Neural progenitor cell (in vitro differentiated cells): ENCODE data around the gene OPCML. TPM values are rescaled to one million over a fixed set of nuclear protein-coding genes. Genes with fewer than 3 reads are reported as not detected.

ENCODE experiments used
- DNase-seq: peaks from one replicate; pipeline ENCODE4 v3.0.0-alpha.2; 2016; ENCODE audit warnings: low spot score
- H2AFZ ChIP-seq: fragments of 200-600 bp; sonication (generic); replicated peaks from 2 replicates; pipeline ENCODE4 v1.6.1; 2016; ENCODE audit warnings: antibody characterized with exemption
- H3F3A ChIP-seq: fragments of 200-600 bp; sonication (generic); 2 replicates; pipeline ENCODE4 v1.6.1; 2016; ENCODE audit warnings: antibody characterized with exemption, low read depth
- H3K27ac ChIP-seq: fragments of 200-600 bp; sonication (generic); 2 replicates; pipeline ENCODE4 v1.5.1; 2016; ENCODE audit warnings: mild to moderate bottlenecking
- H3K27me3 ChIP-seq: fragments of 200-600 bp; sonication (generic); 2 replicates; pipeline ENCODE4 v1.6.1; 2016; ENCODE audit warnings: mild to moderate bottlenecking, moderate library complexity
- H3K36me3 ChIP-seq: fragments of 200-600 bp; sonication (generic); 2 replicates; pipeline ENCODE4 v1.5.1; 2016
- H3K4me1 ChIP-seq: fragments of 200-600 bp; sonication (generic); 2 replicates; pipeline ENCODE4 v1.6.1; 2016; ENCODE audit warnings: mixed run types
- H3K4me2 ChIP-seq: fragments of 200-600 bp; sonication (generic); 2 replicates; pipeline ENCODE4 v1.6.1; 2016
- H3K4me3 ChIP-seq: fragments of 200-600 bp; sonication (generic); 2 replicates; pipeline ENCODE4 v1.5.1; 2016
- H3K79me2 ChIP-seq: fragments of 200-600 bp; sonication (generic); 2 replicates; pipeline ENCODE4 v1.6.1; 2016; ENCODE audit warnings: low read depth
- H3K9ac ChIP-seq: fragments of 200-600 bp; sonication (generic); 2 replicates; pipeline ENCODE4 v1.6.1; 2016
- H3K9me3 ChIP-seq: fragments of 200-600 bp; sonication (generic); 2 replicates; pipeline ENCODE4 v1.5.1; 2016; ENCODE audit warnings: low read depth
- H4K20me1 ChIP-seq: fragments of 200-600 bp; sonication (generic); 2 replicates; pipeline ENCODE4 v1.6.1; 2016; ENCODE audit warnings: low read depth
- H3K27ac Mint-ChIP-seq: 3 replicates; pipeline ENCODE4 v1.8.0; 2021; ENCODE audit warnings: mixed read lengths
- H3K27me3 Mint-ChIP-seq: 2 replicates; pipeline ENCODE4 v1.8.0; 2022; ENCODE audit warnings: low read depth, mild to moderate bottlenecking, inconsistent platforms, moderate library complexity, mixed read lengths; ENCODE audit not compliant: insufficient read depth
- H3K36me3 Mint-ChIP-seq: 3 replicates; pipeline ENCODE4 v1.8.0; 2021; ENCODE audit warnings: mixed read lengths
- H3K4me1 Mint-ChIP-seq: 3 replicates; pipeline ENCODE4 v1.8.0; 2021; ENCODE audit warnings: mixed read lengths
- H3K4me3 Mint-ChIP-seq: 3 replicates; pipeline ENCODE4 v1.8.0; 2021; ENCODE audit warnings: mild to moderate bottlenecking, moderate library complexity, mixed read lengths
- H3K9me3 Mint-ChIP-seq: 3 replicates; pipeline ENCODE4 v1.8.0; 2020; ENCODE audit warnings: mixed read lengths
- CTCF ChIP-seq: fragments of 200-600 bp; sonication (generic); IDR thresholded peaks from 2 replicates; pipeline ENCODE4 v1.5.1; 2017; ENCODE audit warnings: antibody characterized with exemption, mild to moderate bottlenecking
- EZH2 ChIP-seq: fragments of 200-600 bp; sonication (generic); IDR thresholded peaks from 2 replicates; pipeline ENCODE4 v1.6.1; 2017; ENCODE audit warnings: antibody characterized with exemption, mild to moderate bottlenecking, moderate library complexity
- EZH2phosphoT487 ChIP-seq: fragments of 200-600 bp; sonication (generic); IDR thresholded peaks from 2 replicates; pipeline ENCODE4 v1.6.1; 2017; ENCODE audit warnings: antibody characterized with exemption
- total RNA-seq: library from RNA; depleted of rRNA; stranded (reverse); fragments of >200 nt; gene quantifications from 2 replicates; pipeline ENCODE4 v1.2.3, GENCODE V29; 2015; ENCODE audit warnings: low replicate concordance

The OPCML gene
- total RNA-seq, 1 donor from 2014 or later: 0.02 TPM

- Histone ChIP-seq H3K4me3 (no peak overlapping the region), H3K9ac (no peak overlapping the region), H2AFZ (no peak overlapping the region), H3K4me2 (no peak overlapping the region), H3K27me3 (no peaks in the 10 kb centered on the region), H4K20me1 (no peaks in the 10 kb centered on the region), H3F3A (no peaks in the 10 kb centered on the region), H3K79me2 (no peaks in the 10 kb centered on the region), H3K9me3 (no peaks in the 10 kb centered on the region), H3K4me1 (peaks cover 4% of the 10 kb centered on the region), H3K27ac (no peak overlapping the region), H3K36me3 (no peaks in the 10 kb centered on the region)
- H3K4me3 Mint-ChIP-seq: no peak overlapping the region
- no peak overlapping the region for H3K27ac Mint-ChIP-seq
- H3K36me3 Mint-ChIP-seq: no peaks in the 10 kb centered on the region
- no peak for TF ChIP-seq EZH2phosphoT487
- no peak for TF ChIP-seq EZH2
- no peak for TF ChIP-seq CTCF
- no peaks in the 10 kb centered on the region for H3K9me3 Mint-ChIP-seq
- peaks cover 4% of the 10 kb centered on the region for H3K4me1 Mint-ChIP-seq
- no peak for DNase-seq
- no peaks in the 10 kb centered on the region for H3K27me3 Mint-ChIP-seq
Observed at GRCh38 chr11:133137939-133138338, 394.4 kb downstream of the OPCML start.

GRCh38 chr11:133137270-133137669 is 395.0 kb downstream of the OPCML start:
- no peak overlapping the region for H2AFZ ChIP-seq
- H3K9me3 ChIP-seq: no peaks in the 10 kb centered on the region
- H3K79me2 ChIP-seq: no peaks in the 10 kb centered on the region
- no peaks in the 10 kb centered on the region for H3K36me3 ChIP-seq
- DNase-seq: no peak
- no peaks in the 10 kb centered on the region for H4K20me1 ChIP-seq
- H3K36me3 Mint-ChIP-seq: no peaks in the 10 kb centered on the region
- no peaks in the 10 kb centered on the region for H3F3A ChIP-seq
- H3K4me3 ChIP-seq: no peak overlapping the region
- no peak overlapping the region for H3K27ac Mint-ChIP-seq
- no peak overlapping the region for H3K9ac ChIP-seq
- no peak for TF ChIP-seq CTCF
- H3K4me1 ChIP-seq: peaks cover 4% of the 10 kb centered on the region
- H3K27me3 ChIP-seq: no peaks in the 10 kb centered on the region
- H3K4me1 Mint-ChIP-seq: peaks cover 4% of the 10 kb centered on the region
- H3K27ac ChIP-seq: no peak overlapping the region
- no peak overlapping the region for H3K4me2 ChIP-seq
- no peaks in the 10 kb centered on the region for H3K9me3 Mint-ChIP-seq
- no peaks in the 10 kb centered on the region for H3K27me3 Mint-ChIP-seq
- H3K4me3 Mint-ChIP-seq: no peak overlapping the region

- Histone ChIP-seq H3K4me3 (no peak overlapping the region), H3K79me2 (no peaks in the 10 kb centered on the region), H3F3A (no peaks in the 10 kb centered on the region), H3K4me1 (peaks cover 4% of the 10 kb centered on the region), H3K27me3 (no peaks in the 10 kb centered on the region), H4K20me1 (no peaks in the 10 kb centered on the region), H3K9ac (no peak overlapping the region), H3K36me3 (no peaks in the 10 kb centered on the region), H3K27ac (no peak overlapping the region), H3K4me2 (peak overlapping the region; percentile 31), H2AFZ (peak overlapping the region; percentile 39), H3K9me3 (no peaks in the 10 kb centered on the region)
- Mint-ChIP-seq H3K36me3 (no peaks in the 10 kb centered on the region), H3K9me3 (no peaks in the 10 kb centered on the region), H3K27me3 (no peaks in the 10 kb centered on the region), H3K27ac (no peak overlapping the region), H3K4me3 (no peak overlapping the region), H3K4me1 (peaks cover 4% of the 10 kb centered on the region)
- TF ChIP-seq CTCF (no peak), EZH2 (no peak), EZH2phosphoT487 (no peak)
- DNase-seq: peak; percentile 28
Observed at GRCh38 chr11:133136376-133136775, 395.9 kb downstream of the OPCML start.
